Right atrium auricular region (tissue), 2 donors: ENCODE results near the gene SOX11. TPM values are rescaled to one million over a fixed set of nuclear protein-coding genes. Genes with fewer than 3 reads are reported as not detected.

Experiments used
- DNase-seq: peaks from one replicate; pipeline ENCODE4 v3.0.0-alpha.2; 2019; ENCODE audit warnings: low spot score
- H3K27ac ChIP-seq, 2 donors: fragments of 200-600 bp; sonication (generic); 1 replicate in 1 of 2; 2 replicates in 1 of 2; pipeline ENCODE4 v1.5.1; 2016 to 2019
- H3K27me3 ChIP-seq, 2 donors: fragments of 200-600 bp; sonication (generic); one replicate each; pipeline versions ENCODE4 v1.5.1 to v1.6.0; 2017 to 2019
- H3K36me3 ChIP-seq: fragments of 200-600 bp; sonication (generic); one replicate; pipeline ENCODE4 v1.5.1; 2016
- H3K4me1 ChIP-seq, 2 donors: fragments of 200-600 bp; sonication (generic); one replicate each; pipeline versions ENCODE4 v1.5.1 to v1.6.0; 2017 to 2019
- H3K4me3 ChIP-seq, 2 donors: fragments of 200-600 bp; sonication (generic); 1 replicate in 1 of 2; 2 replicates in 1 of 2; pipeline ENCODE4 v1.5.1; 2017 to 2019; ENCODE audit warnings: mild to moderate bottlenecking in 1 of 2, moderate library complexity in 1 of 2
- H3K9me3 ChIP-seq, 2 donors: fragments of 200-600 bp; sonication (generic); one replicate each; pipeline ENCODE4 v1.5.1; 2019
- total RNA-seq, 2 donors: library from RNA; depleted of rRNA; stranded (reverse); fragments of >200 nt; gene quantifications; one replicate each; pipeline ENCODE4 v1.1.0, GENCODE V29; 2016
- TF ChIP-seq, protein P1 (sequence below), 2 donors: fragments of 200-600 bp; sonication (generic); IDR thresholded peaks; one replicate each; pipeline ENCODE4 v1.5.1; 2019; ENCODE audit warnings: antibody characterized with exemption in 2 of 2

Gene SOX11
- total RNA-seq, 2 donors from 2014 or later = 0.11 to 0.71 TPM

GRCh38 chr2:5727235-5727634 lies 35.1 kb downstream of the SOX11 start:
- no peaks in the 10 kb centered on the region for H3K9me3 ChIP-seq
- no peak for DNase-seq
- TF ChIP-seq, protein P1, sequence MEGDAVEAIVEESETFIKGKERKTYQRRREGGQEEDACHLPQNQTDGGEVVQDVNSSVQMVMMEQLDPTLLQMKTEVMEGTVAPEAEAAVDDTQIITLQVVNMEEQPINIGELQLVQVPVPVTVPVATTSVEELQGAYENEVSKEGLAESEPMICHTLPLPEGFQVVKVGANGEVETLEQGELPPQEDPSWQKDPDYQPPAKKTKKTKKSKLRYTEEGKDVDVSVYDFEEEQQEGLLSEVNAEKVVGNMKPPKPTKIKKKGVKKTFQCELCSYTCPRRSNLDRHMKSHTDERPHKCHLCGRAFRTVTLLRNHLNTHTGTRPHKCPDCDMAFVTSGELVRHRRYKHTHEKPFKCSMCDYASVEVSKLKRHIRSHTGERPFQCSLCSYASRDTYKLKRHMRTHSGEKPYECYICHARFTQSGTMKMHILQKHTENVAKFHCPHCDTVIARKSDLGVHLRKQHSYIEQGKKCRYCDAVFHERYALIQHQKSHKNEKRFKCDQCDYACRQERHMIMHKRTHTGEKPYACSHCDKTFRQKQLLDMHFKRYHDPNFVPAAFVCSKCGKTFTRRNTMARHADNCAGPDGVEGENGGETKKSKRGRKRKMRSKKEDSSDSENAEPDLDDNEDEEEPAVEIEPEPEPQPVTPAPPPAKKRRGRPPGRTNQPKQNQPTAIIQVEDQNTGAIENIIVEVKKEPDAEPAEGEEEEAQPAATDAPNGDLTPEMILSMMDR (IDR thresholded peaks at IDR 0.05) = no peak
- H3K27ac ChIP-seq = no peak overlapping the region
- H3K4me3 ChIP-seq = no peak overlapping the region
- H3K27me3 ChIP-seq = no peaks in the 10 kb centered on the region
- H3K36me3 ChIP-seq = no peaks in the 10 kb centered on the region
- H3K4me1 ChIP-seq = peaks cover 0 to 9% of the 10 kb centered on the region in 2 donors

GRCh38 chr2:5729416-5729815 lies 37.2 kb downstream of the SOX11 start:
- Histone ChIP-seq H3K27me3 (no peaks in the 10 kb centered on the region), H3K4me1 (peaks cover 0 to 9% of the 10 kb centered on the region in 2 donors), H3K36me3 (no peaks in the 10 kb centered on the region), H3K27ac (no peak overlapping the region), H3K4me3 (no peak overlapping the region), H3K9me3 (no peaks in the 10 kb centered on the region)
- DNase-seq = no peak
- TF ChIP-seq, protein P1 (IDR thresholded peaks at IDR 0.05) = no peak

- DNase-seq = no peak
- Histone ChIP-seq H3K4me1 (peaks cover 0 to 9% of the 10 kb centered on the region in 2 donors), H3K4me3 (no peak overlapping the region)
Observed at GRCh38 chr2:5730386-5730785, 38.2 kb downstream of the SOX11 start.

GRCh38 chr2:5734859-5735520 lies 42.8 kb downstream of the SOX11 start:
- TF ChIP-seq, protein P1 (IDR thresholded peaks at IDR 0.05) = no peak
- Histone ChIP-seq H3K27me3 (no peaks in the 10 kb centered on the region), H3K4me1 (no peaks in the 10 kb centered on the region), H3K27ac (no peak overlapping the region), H3K4me3 (no peak overlapping the region), H3K36me3 (no peaks in the 10 kb centered on the region), H3K9me3 (no peaks in the 10 kb centered on the region)
- DNase-seq = no peak

More at GRCh38 chr2:5730386-5730785, 38.2 kb downstream of the SOX11 start:
- Histone ChIP-seq H3K9me3 (no peaks in the 10 kb centered on the region), H3K27me3 (no peaks in the 10 kb centered on the region), H3K27ac (no peak overlapping the region), H3K36me3 (no peaks in the 10 kb centered on the region)
- TF ChIP-seq, protein P1 (IDR thresholded peaks at IDR 0.05) = no peak

DNA sequence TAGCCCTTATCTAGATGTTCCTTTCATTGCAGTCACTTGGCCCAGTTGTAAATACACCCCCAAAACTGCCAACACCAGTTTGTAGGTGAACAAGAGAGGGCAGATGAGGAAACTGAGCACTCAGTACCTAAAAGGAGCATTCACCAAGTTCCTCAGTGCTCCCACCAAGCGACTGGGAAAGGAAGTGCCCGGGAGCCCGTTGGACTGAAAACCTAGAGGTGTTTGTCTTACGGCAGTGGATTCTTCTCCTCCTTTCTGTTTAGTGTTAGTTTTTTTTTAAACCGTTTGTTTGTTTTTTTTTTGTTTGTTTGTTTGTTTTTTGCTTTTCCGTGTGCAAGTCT lies 43.3 kb downstream of the SOX11 start:
- no peaks in the 10 kb centered on the region for H3K9me3 ChIP-seq
- no peaks in the 10 kb centered on the region for H3K4me1 ChIP-seq
- H3K27ac ChIP-seq = no peak overlapping the region
- H3K27me3 ChIP-seq = no peaks in the 10 kb centered on the region
- DNase-seq = no peak
- H3K36me3 ChIP-seq = no peaks in the 10 kb centered on the region
- no peak overlapping the region for H3K4me3 ChIP-seq
- TF ChIP-seq, protein P1 (IDR thresholded peaks at IDR 0.05) = no peak

DNA sequence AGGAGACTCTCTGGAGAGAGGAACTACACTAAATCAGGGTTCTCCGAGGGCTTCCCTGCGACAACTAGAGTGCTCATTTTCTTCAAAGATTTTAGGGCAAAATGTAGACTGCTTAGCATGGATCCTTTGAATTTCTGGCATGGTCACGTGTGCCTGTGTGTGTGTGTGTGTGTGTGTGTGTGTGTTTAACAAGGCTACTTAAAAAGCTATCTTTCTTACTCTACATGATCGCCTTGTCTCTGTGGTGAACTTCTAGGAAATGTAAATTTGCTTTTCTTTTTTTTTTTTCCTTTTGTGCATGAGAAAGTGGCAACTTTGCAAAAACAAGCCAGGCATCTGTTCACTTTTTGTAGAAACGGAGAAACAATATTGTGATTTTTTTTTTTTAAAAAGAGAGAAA lies 43.9 kb downstream of the SOX11 start:
- Histone ChIP-seq H3K4me3 (no peak overlapping the region), H3K4me1 (no peaks in the 10 kb centered on the region), H3K36me3 (no peaks in the 10 kb centered on the region), H3K27me3 (no peaks in the 10 kb centered on the region), H3K9me3 (no peaks in the 10 kb centered on the region), H3K27ac (no peak overlapping the region)
- TF ChIP-seq, protein P1 (IDR thresholded peaks at IDR 0.05) = no peak
- DNase-seq = no peak
